GM19240 (cell line): ENCODE results near the gene FAM181A.

Source experiments
- DNase-seq: peaks from one replicate; pipeline ENCODE4 v3.0.0; 2011; ENCODE audit warnings: low spot score; ENCODE audit not compliant: insufficient read length

The FAM181A gene

GRCh38 chr14:93903342-93904184, 23.6 kb upstream of the FAM181A start:
- DNase-seq, result no peak

DNA sequence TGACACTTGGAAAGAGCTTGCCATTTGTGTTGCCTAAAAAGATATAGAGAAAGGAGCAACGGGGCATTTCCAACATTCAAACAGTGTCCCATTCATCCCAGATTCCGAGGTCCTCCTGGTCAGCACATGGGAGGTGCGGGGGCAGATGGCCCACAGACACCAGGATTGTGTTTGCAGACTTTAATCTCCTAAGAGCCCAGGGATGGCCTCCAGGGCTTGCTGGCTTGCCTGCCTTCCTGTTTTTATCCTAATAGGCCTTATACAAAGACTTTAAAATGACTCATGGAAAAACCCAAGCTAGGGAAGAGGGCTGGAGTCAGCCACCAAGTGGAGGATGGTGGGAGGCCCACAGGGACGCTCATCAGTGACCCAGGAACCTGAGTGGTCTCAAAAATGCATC, 21.5 kb upstream of the FAM181A start:
- no peak for DNase-seq

- DNase-seq, result peak; percentile 95
These were observed 20.5 kb upstream of the FAM181A start for GRCh38 chr14:93906341-93907329.

- DNase-seq, result no peak
These were observed 17.6 kb upstream of the FAM181A start for GRCh38 chr14:93909429-93910128.

DNA sequence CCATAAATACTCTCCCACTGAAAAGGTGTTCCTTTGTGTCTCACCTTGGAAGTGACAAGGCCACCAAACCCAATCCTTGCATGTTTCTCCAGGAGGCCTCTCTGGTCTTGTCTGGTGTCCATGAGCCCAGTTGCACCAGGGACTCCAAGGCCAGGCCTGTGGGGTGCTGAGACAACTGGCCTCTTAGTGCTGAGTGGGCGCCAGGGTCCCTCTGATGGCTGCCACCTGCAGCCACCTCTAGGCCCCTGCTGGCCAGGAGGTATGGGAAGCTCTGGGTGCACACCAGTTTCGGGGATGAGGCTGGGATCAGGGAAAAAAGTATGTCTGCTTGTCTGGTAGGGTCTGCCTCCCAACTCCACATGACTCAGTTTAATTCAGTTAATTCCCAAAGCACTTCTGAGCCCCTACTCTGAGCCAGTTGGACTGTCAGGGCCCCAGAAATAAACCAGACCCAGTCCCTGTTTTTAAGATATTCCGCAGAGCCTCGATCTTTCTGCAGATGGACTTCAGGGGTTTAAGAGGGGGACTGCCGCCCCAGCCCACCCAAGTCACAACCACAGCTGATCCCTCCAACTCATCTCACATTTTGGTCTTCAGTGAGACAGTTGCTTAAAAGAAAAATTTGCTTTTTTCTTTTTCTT, 15.0 kb upstream of the FAM181A start:
- no peak for DNase-seq

- no peak for DNase-seq
These were observed 14.4 kb upstream of the FAM181A start for GRCh38 chr14:93912782-93913181.

DNA sequence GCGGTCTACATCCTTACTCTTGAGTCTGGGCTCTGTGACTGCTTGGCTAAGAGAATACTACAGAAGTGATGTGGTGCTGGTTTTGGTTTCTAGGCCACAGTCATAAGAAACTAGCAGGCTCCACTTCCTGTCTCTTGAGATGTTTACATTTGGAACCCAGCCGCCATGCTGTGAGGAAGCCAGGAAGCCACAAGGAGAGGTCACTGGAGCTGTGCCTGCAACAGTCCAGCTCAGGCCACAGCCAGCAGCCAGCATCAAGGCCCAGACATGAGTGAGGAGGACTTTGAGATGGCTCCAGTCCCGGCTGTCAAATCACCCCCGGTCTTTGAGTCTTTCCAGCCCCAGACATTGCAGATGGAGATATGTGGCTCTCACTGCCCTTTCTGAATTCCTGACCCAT, 12.9 kb upstream of the FAM181A start:
- no peak for DNase-seq

GRCh38 chr14:93915070-93915705, 12.0 kb upstream of the FAM181A start:
- DNase-seq, result no peak

GRCh38 chr14:93915800-93916199, 11.3 kb upstream of the FAM181A start:
- DNase-seq, result no peak

GRCh38 chr14:93916498-93916897, 10.6 kb upstream of the FAM181A start:
- no peak for DNase-seq

- no peak for DNase-seq
These were observed 10.0 kb upstream of the FAM181A start for GRCh38 chr14:93917141-93917540.

DNA sequence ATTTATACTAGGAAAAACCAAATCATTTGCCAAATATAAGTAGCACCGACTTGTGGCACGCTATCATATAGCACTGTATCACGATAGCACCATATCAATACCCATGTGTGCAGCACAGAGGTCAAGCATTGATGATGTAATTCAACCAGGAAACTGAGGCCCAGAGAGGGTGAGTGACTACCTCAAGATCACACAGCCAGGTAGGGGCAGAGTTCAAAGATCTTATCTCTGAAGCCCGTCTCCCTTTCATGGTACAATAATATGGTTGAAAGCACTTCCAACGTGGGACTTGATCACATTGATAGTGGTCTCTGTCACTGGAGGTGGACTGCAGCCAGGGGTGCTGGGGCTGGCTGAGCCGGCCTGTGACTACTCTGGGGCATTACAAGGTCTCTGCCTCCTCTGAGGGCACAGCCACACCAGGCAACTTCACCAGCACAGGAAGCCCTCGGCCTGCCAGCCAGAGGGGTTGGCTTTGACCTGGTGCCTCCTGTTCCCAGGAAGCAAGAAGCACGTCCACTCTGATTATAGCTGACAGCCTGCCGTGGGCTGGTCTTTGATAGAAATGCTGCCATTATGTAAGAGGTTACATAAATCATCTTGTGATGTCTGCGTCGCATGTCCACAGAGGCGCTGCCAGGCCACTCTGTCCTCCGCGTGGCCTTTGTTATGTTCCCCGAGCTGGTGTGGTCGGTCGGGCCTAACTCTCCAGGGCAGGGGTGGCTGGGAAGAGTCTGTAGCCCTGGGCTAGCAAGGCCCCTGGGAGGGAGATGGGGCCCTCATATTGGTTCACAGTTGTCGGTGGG, 5.9 kb upstream of the FAM181A start:
- DNase-seq, result no peak

DNA sequence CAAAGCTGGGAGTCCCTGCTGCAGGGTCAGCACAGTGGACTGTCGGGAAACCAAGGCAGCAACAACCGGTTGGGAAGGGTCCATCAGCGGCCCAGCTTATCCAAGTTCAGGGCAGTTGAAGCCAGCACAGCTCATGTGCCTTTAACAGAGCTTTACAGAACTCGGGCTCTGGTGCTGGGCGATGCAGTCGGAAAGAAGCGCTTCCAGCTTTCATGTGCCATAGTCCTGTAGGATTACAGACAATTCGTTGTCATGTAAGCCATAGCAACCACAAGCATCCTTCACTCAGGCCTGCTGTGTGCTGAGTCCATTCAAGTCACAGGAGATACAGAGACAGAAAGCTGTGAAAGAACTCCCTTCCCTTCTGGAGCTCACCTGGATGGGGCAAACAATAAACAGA, 3.5 kb upstream of the FAM181A start:
- DNase-seq, result no peak

DNA sequence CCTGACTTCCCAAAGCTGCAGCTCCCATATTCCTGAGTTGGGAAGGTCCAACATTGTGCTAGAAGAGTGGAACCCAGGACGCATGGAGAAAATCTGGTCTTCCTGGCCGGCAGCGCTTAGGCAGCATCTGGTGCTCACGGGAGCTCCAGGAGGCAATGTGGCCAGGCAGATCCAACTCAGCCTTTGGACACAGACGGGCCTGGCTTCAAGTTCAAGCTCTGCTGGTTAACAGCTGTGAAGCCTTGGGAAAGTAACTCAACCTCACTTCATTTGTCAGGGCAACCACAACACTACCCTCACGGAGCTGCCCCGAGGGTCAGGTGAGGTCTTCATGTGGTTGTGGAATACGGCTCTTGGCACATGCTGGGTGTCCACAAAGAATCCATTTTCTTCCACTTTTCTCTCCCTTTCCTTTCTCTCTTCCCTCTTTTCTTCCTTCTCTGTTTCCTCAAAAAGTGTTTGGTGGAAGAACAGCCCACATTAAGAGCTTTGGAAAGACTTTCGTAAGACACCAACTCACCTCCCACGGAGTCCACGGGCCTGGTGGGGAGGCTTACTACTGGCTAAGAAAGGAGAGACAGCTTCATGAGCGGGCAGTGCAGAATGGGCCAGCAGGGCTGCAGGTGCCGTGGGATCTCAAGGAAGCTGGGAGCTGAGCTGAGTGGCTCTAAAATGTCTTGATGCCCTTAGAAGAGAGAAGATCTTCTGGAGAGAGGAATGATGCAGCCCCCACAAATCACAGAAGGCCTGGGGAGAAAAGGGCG, 2.4 kb upstream of the FAM181A start:
- DNase-seq, result no peak

DNA sequence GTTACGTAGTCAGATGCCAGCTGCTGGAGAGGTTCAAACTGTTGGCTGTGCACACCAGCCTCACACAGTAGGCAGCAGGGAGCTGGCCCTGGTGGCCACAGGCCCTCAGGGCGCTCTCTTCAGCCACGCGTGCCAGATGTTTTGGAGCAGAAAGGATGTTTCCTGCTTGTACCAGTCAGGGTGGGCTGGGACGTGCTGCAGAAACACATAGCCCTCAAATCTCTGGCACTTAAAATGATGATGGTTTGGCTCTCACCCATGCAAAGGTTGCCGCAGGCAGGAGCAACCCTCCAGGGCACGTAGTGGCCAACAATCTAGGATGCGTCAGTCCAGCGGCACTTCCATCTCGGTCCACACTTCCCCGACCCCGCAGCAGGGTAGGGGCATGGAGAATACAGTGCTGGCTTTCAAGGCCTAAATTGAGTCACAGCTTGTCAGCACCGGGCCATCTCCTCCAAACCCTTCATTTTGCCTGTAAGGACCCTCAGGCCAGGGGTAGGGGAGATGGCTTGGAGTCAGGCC, 1.7 kb upstream of the FAM181A start:
- no peak for DNase-seq

GRCh38 chr14:93926245-93926872, 785 bp upstream of the FAM181A start:
- no peak for DNase-seq

DNA sequence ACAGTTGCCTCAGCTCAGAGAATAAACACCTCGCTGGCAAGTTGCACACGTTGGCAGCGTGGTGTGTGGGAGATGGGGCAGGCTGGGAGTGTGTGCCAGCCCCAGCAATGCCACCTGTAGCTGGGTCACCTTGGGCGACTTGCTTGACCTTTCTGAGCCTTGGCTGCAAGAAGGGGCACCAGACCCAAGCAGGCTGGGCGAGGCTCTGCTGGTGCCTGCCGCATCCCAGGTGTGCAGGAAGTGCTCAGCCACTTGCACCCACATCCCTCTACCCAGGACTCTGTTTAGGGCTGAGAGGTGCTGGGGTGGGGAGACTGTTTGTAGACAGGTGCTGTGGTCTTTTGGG, 629 bp downstream of the FAM181A start:
- DNase-seq, result no peak
